Measurements from ENCODE around the gene ELMOD2.

GRCh38 chr4:140569307-140569638 is 45.3 kb downstream of the ELMOD2 start:
- TF ChIP-seq POLR2A (IDR thresholded peaks at IDR 0.05; ENCODE audit: low read depth, low read length) (no peak), POLR2AphosphoS5 (IDR thresholded peaks at IDR 0.05; ENCODE audit: low read depth, low read length) (no peak)
